PC-3 (cell line): ENCODE measurements around the gene OR10A3. TPM values are rescaled to one million over a fixed set of nuclear protein-coding genes. Genes with fewer than 3 reads are reported as not detected.

Experiments
- ATAC-seq: fragments of 200-7000 bp; cut with Tn5 transposase; 2 replicates; pipeline ENCODE4 v1.9.1; 2020; ENCODE audit warnings: mild to moderate bottlenecking, moderate library complexity
- BruUV-seq: library from RNA; stranded (reverse); fragments of 400-500 nt; replicated peaks from 2 replicates; lab custom pipeline; 2021; lab: Mats Ljungman, UMichigan
- CTCF ChIA-PET: fragments of 300-600 bp; sonication (Branson Sonifier 250); formaldehyde crosslinking; loops from one replicate; lab custom pipeline; 2022; ENCODE audit warnings: antibody characterized with exemption; lab: Charles Lee
- POLR2A ChIA-PET: fragments of 300-600 bp; sonication (Branson Sonifier 250); formaldehyde crosslinking; loops from one replicate; lab custom pipeline; 2022; ENCODE audit warnings: antibody characterized with exemption; ENCODE audit not compliant: unreplicated experiment; lab: Charles Lee
- DNase-seq: peaks from one replicate; pipeline ENCODE4 v3.0.0-alpha.2; 2015
- H2AFZ ChIP-seq: fragments of 300-600 bp; sonication (generic); 2 replicates; pipeline ENCODE4 v1.6.0; 2016; ENCODE audit warnings: antibody characterized with exemption, low read length
- H3F3A ChIP-seq: fragments of 300-600 bp; sonication (generic); one replicate; pipeline ENCODE4 v1.6.0; 2017; ENCODE audit warnings: antibody characterized with exemption, low read length, control low read depth, mild to moderate bottlenecking; ENCODE audit not compliant: unreplicated experiment
- H3K27ac ChIP-seq: fragments of 300-600 bp; sonication (generic); 2 replicates; pipeline ENCODE4 v1.5.1; 2016; ENCODE audit warnings: mild to moderate bottlenecking, low read length
- H3K27me3 ChIP-seq: fragments of 300-600 bp; sonication (generic); 2 replicates; pipeline ENCODE4 v1.6.1; 2016; ENCODE audit warnings: low read length, mixed read lengths
- H3K36me3 ChIP-seq: fragments of 300-600 bp; sonication (generic); 2 replicates; pipeline ENCODE4 v1.6.1; 2016; ENCODE audit warnings: low read depth, mixed run types, low read length, mixed read lengths
- H3K4me1 ChIP-seq: fragments of 300-600 bp; sonication (generic); 2 replicates; pipeline ENCODE4 v1.5.1; 2016; ENCODE audit warnings: low read length; ENCODE audit not compliant: insufficient read depth
- H3K4me2 ChIP-seq: fragments of 300-600 bp; sonication (generic); 2 replicates; pipeline ENCODE4 v1.6.0; 2016; ENCODE audit warnings: low read length
- H3K4me3 ChIP-seq: fragments of 300-600 bp; sonication (generic); 2 replicates; pipeline ENCODE4 v1.5.1; 2016; ENCODE audit warnings: mild to moderate bottlenecking, low read length, mixed read lengths
- H3K79me2 ChIP-seq: fragments of 300-600 bp; sonication (generic); 2 replicates; pipeline ENCODE4 v1.6.1; 2017; ENCODE audit warnings: low read length, mixed read lengths
- H3K9ac ChIP-seq: fragments of 300-600 bp; sonication (generic); 2 replicates; pipeline ENCODE4 v1.6.0; 2016; ENCODE audit warnings: mild to moderate bottlenecking, low read length
- H3K9me2 ChIP-seq: fragments of 300-600 bp; sonication (generic); replicated peaks from 2 replicates; pipeline ENCODE4 v1.6.1; 2016; ENCODE audit warnings: mixed run types, low read length, mixed read lengths
- H3K9me3 ChIP-seq: fragments of 300-600 bp; sonication (generic); 2 replicates; pipeline ENCODE4 v1.6.1; 2016; ENCODE audit warnings: low read length, mixed read lengths
- H4K20me1 ChIP-seq: fragments of 300-600 bp; sonication (generic); 2 replicates; pipeline ENCODE4 v1.6.1; 2016; ENCODE audit warnings: low read length, mixed read lengths
- CTCF ChIP-seq: fragments of 300-600 bp; sonication (generic); conservative IDR thresholded peaks from 2 replicates; pipeline ENCODE4 v1.5.1; 2017; ENCODE audit warnings: antibody characterized with exemption, low read depth, mild to moderate bottlenecking, low read length
- EZH2 ChIP-seq: fragments of 300-600 bp; sonication (generic); IDR thresholded peaks from one replicate; pipeline ENCODE4 v1.6.1; 2017; ENCODE audit warnings: antibody characterized with exemption, mild to moderate bottlenecking, low read length; ENCODE audit not compliant: unreplicated experiment
- EZH2phosphoT487 ChIP-seq: fragments of 300-600 bp; sonication (generic); IDR thresholded peaks from 2 replicates; pipeline ENCODE4 v1.6.1; 2018; ENCODE audit warnings: mild to moderate bottlenecking, antibody characterized with exemption, low read length, borderline replicate concordance
- intact Hi-C: fragments of 100-400 bp; cut with micrococcal nuclease; formaldehyde crosslinking; loops from 2 replicates; pipeline ENCODE4 v1.9.0; 2023
- total RNA-seq: library from RNA; depleted of rRNA; stranded (reverse); fragments of >200 nt; gene quantifications from 2 replicates; pipeline ENCODE4 v1.2.3, GENCODE V29; 2014

Gene OR10A3
- total RNA-seq, 1 experiment from 2014 or later = not detected

- Histone ChIP-seq H3K27me3 (no peaks in the 10 kb centered on the region), H3K79me2 (no peaks in the 10 kb centered on the region), H3K9me3 (no peaks in the 10 kb centered on the region), H2AFZ (no peak within 1 kb of the TSS), H3K9ac (no peak within 1 kb of the TSS), H3K9me2 (no peaks in the 10 kb centered on the region), H3K4me1 (peaks cover under 1% of the 10 kb centered on the region; the same call in 1 of the 2 replicates), H3K27ac (no peak within 1 kb of the TSS), H3F3A (no peaks in the 10 kb centered on the region), H3K36me3 (no peaks in the 10 kb centered on the region), H3K4me2 (no peak within 1 kb of the TSS), H3K4me3 (no peak within 1 kb of the TSS), H4K20me1 (no peaks in the 10 kb centered on the region)
- DNase-seq (no peak), ATAC-seq (no peak)
- CTCF ChIA-PET = no interaction called here
- no TSS peak for BruUV-seq
- intact Hi-C loops = no loop called here
- TF ChIP-seq CTCF (no peak), EZH2 (no peak), EZH2phosphoT487 (no peak)
- POLR2A ChIA-PET = no interaction called here
Observed at GRCh38 chr11:7931168-7931567, 10.3 kb downstream of the OR10A3 start, which contains the start of gene OR10A6. TSS of gene OR10A6 (minus strand) at chr11:7931268. CDS start at chr11:7928662, 2,606 bp downstream.

- no peak overlapping the region for H3K9ac ChIP-seq
- intact Hi-C loops = no loop called here
- H3K79me2 ChIP-seq = no peaks in the 10 kb centered on the region
- no TSS peak for BruUV-seq
- TF ChIP-seq EZH2phosphoT487 (no peak), EZH2 (no peak), CTCF (no peak)
- no peak overlapping the region for H2AFZ ChIP-seq
- peak; percentile 33 for DNase-seq
- no peaks in the 10 kb centered on the region for H3K36me3 ChIP-seq
- H3K4me1 ChIP-seq = no peaks in the 10 kb centered on the region
- H3K4me3 ChIP-seq = no peak overlapping the region
- ChIA-PET POLR2A (no interaction called here), CTCF (no interaction called here)
- no peak for ATAC-seq
- H3K27me3 ChIP-seq = no peaks in the 10 kb centered on the region
- H3K27ac ChIP-seq = no peak overlapping the region
- H3K9me3 ChIP-seq = no peaks in the 10 kb centered on the region
- H3K4me2 ChIP-seq = no peak overlapping the region
- H3K9me2 ChIP-seq = no peaks in the 10 kb centered on the region
- H4K20me1 ChIP-seq = no peaks in the 10 kb centered on the region
- no peaks in the 10 kb centered on the region for H3F3A ChIP-seq
Observed at GRCh38 chr11:7927635-7928034, 13.9 kb downstream of the OR10A3 start.

GRCh38 chr11:7924536-7924935, 17.0 kb downstream of the OR10A3 start:
- Histone ChIP-seq H3K9me3 (no peaks in the 10 kb centered on the region), H3K4me3 (no peak overlapping the region), H3K4me2 (no peak overlapping the region), H2AFZ (no peak overlapping the region), H4K20me1 (no peaks in the 10 kb centered on the region), H3K79me2 (no peaks in the 10 kb centered on the region), H3F3A (no peaks in the 10 kb centered on the region), H3K36me3 (no peaks in the 10 kb centered on the region), H3K9me2 (no peaks in the 10 kb centered on the region), H3K4me1 (no peaks in the 10 kb centered on the region), H3K9ac (no peak overlapping the region), H3K27ac (no peak overlapping the region), H3K27me3 (no peaks in the 10 kb centered on the region)
- POLR2A ChIA-PET = no interaction called here
- no peak for ATAC-seq
- intact Hi-C loops = no loop called here
- BruUV-seq = no TSS peak
- no peak for DNase-seq
- TF ChIP-seq EZH2phosphoT487 = no peak
- no peak for TF ChIP-seq EZH2
- no peak for TF ChIP-seq CTCF
- CTCF ChIA-PET = no interaction called here
